ENCODE results near the gene FOXP4. TPM values are rescaled to one million over a fixed set of nuclear protein-coding genes. Genes with fewer than 3 reads are reported as not detected.

FOXP4 gene
- polyA plus RNA-seq, 1 of the 3 experiments (the other 2 are of a cell fraction), result 7.3 TPM

GRCh38 chr6:41630946-41631345 is 84.8 kb downstream of the FOXP4 start:
- H3K4me2 ChIP-seq, result no peak overlapping the region
- no peaks in the 10 kb centered on the region for H4K20me1 ChIP-seq (ENCODE audit: insufficient read depth)
- DNase-seq, result no peak
- H3K36me3 ChIP-seq (replicated peaks in 1 of 2; ENCODE audit: control insufficient read depth in 1 of 2, insufficient read depth in 2 of 2, low read length in 1 of 2), result no peaks in the 10 kb centered on the region
- WGBS (ENCODE audit: low lambda C conversion rate), result 70% methylated on average over 2 of the region's 8 CpGs
- no peaks in the 10 kb centered on the region for H3K9me2 ChIP-seq
- no peak overlapping the region for H3K27ac ChIP-seq (ENCODE audit: low read depth in 2 of 2, low read length in 1 of 2)
- no peak overlapping the region for H2AFZ ChIP-seq (ENCODE audit: low read depth)
- ChIA-PET CTCF (interaction anchor here (0.8 to 3.0 kb wide), 3 partner anchors 17 to 39 kb away, joined by 3 to 17 read pairs (median 4); no protein-coding TSS in a partner anchor), POLR2A (no interaction called here)
- TF ChIP-seq USF2 (IDR thresholded peaks at IDR 0.05; ENCODE audit: borderline replicate concordance, low read depth, low read length), result no peak
- no peak for TF ChIP-seq GATA2 (CRISPR knock-in tag; IDR thresholded peaks at IDR 0.05)
- TF ChIP-seq IRF3 (IDR thresholded peaks at IDR 0.05; ENCODE audit: low read depth, low read length), result no peak
- TF ChIP-seq EZH2phosphoT487 (IDR thresholded peaks at IDR 0.05; ENCODE audit: borderline replicate concordance, low read depth), result no peak
- no peak for TF ChIP-seq USF1 (IDR thresholded peaks at IDR 0.05; ENCODE audit: borderline replicate concordance, low read depth)
- TF ChIP-seq PBX3 (IDR thresholded peaks at IDR 0.05), result no peak
- no peak for TF ChIP-seq ZBTB33 (IDR thresholded peaks at IDR 0.05; ENCODE audit: borderline replicate concordance, low read depth)
- TF ChIP-seq GABPA (IDR thresholded peaks at IDR 0.05; ENCODE audit: low read depth), result no peak
- no peak for TF ChIP-seq YY1 (IDR thresholded peaks at IDR 0.05; ENCODE audit: low read depth)
- no peak for TF ChIP-seq ELF1 (IDR thresholded peaks at IDR 0.05)
- TF ChIP-seq SIN3A (IDR thresholded peaks at IDR 0.05; ENCODE audit: borderline replicate concordance, low read depth, low read length), result no peak
- no peak for TF ChIP-seq FOSL2 (IDR thresholded peaks at IDR 0.05; ENCODE audit: borderline replicate concordance, low read depth)
- TF ChIP-seq NRF1 (IDR thresholded peaks at IDR 0.05; ENCODE audit: low read depth, low read length), result no peak
- no peak for TF ChIP-seq MXI1 (IDR thresholded peaks at IDR 0.05; ENCODE audit: low read depth, low read length)
- TF ChIP-seq MAX (IDR thresholded peaks at IDR 0.05; ENCODE audit: low read depth), result no peak
- no peak for TF ChIP-seq TEAD4 (IDR thresholded peaks at IDR 0.05; ENCODE audit: borderline replicate concordance, insufficient read depth)
- H3K4me3 ChIP-seq (ENCODE audit: low read depth in 2 of 2, low read length in 1 of 2), result no peak overlapping the region
- H3K79me2 ChIP-seq (ENCODE audit: insufficient read depth), result no peaks in the 10 kb centered on the region
- peaks cover 5% of the 10 kb centered on the region; the same call in 1 of the 2 replicates for H3K27me3 ChIP-seq (ENCODE audit: insufficient read depth)
- H3K9me3 ChIP-seq, result no peaks in the 10 kb centered on the region
- no peaks in the 10 kb centered on the region for H3F3A ChIP-seq (replicated peaks; ENCODE audit: insufficient read depth)
- peaks cover 0 to 15% of the 10 kb centered on the region in 2 experiments; a peak in 2 of 4 replicates for H3K4me1 ChIP-seq (ENCODE audit: control insufficient read depth in 1 of 2, insufficient read depth in 2 of 2, low read depth in 1 of 2, low read length in 1 of 2)
- no peak overlapping the region for H3K9ac ChIP-seq
